Lung microvascular endothelial cell (primary cell): ENCODE data around the gene ABCB8. TPM values are rescaled to one million over a fixed set of nuclear protein-coding genes. Genes with fewer than 3 reads are reported as not detected.
"Not testable (repeated sequence)": the region's sequence is repeated elsewhere in the genome, so short reads cannot be mapped to it uniquely, and the experiment has no call there.

Experiments used
- DNase-seq, 2 donors: peaks; one replicate each; pipeline versions ENCODE4 v3.0.0 to v3.0.0-alpha.2; 2010; ENCODE audit warnings: low read depth in 2 of 2
- total RNA-seq: library from RNA; depleted of rRNA; stranded (reverse); fragments of >200 nt; gene quantifications from 2 replicates; pipeline ENCODE4 v1.2.1, GENCODE V29; 2014

The ABCB8 gene
- total RNA-seq, 1 donor from 2014 or later: 10.3 TPM

- no peak for DNase-seq
These were observed 30.4 kb upstream of the ABCB8 start for GRCh38 chr7:150997817-150998216.

- DNase-seq: no peak
These were observed 29.9 kb upstream of the ABCB8 start for GRCh38 chr7:150998341-150998740.

- no peak for DNase-seq
These were observed 29.2 kb upstream of the ABCB8 start for GRCh38 chr7:150999001-150999400.

GRCh38 chr7:150999497-151000230 is 28.6 kb upstream of the ABCB8 start:
- DNase-seq: no peak

GRCh38 chr7:151000897-151001495 is 27.3 kb upstream of the ABCB8 start:
- no peak for DNase-seq

- DNase-seq: no peak
These were observed 26.7 kb upstream of the ABCB8 start for GRCh38 chr7:151001546-151001945.

GRCh38 chr7:151003572-151003971 is 24.7 kb upstream of the ABCB8 start:
- peak; percentile 87 to 93 for DNase-seq

- DNase-seq: no peak
These were observed 22.7 kb upstream of the ABCB8 start for GRCh38 chr7:151005566-151005965.

- DNase-seq: no peak
These were observed 21.5 kb upstream of the ABCB8 start for GRCh38 chr7:151006590-151007300.

- DNase-seq: peak; percentile 42 to 44
These were observed 20.8 kb upstream of the ABCB8 start for GRCh38 chr7:151007469-151007898.

- DNase-seq: peak; percentile 84 to 89
These were observed 20.1 kb upstream of the ABCB8 start for GRCh38 chr7:151008143-151008510.

GRCh38 chr7:151008511-151009323 is 19.5 kb upstream of the ABCB8 start:
- peak; percentile 75 to 76 for DNase-seq

GRCh38 chr7:151009327-151010036 is 18.8 kb upstream of the ABCB8 start:
- DNase-seq: no peak

- DNase-seq: no peak
These were observed 18.3 kb upstream of the ABCB8 start for GRCh38 chr7:151010037-151010306.

- no peak for DNase-seq
These were observed 17.7 kb upstream of the ABCB8 start for GRCh38 chr7:151010307-151011096.

- DNase-seq: no peak
These were observed 17.2 kb upstream of the ABCB8 start for GRCh38 chr7:151011097-151011409.

- DNase-seq: not testable (repeated sequence)
These were observed 16.6 kb upstream of the ABCB8 start for GRCh38 chr7:151011616-151012015.

GRCh38 chr7:151012031-151012692 is 16.1 kb upstream of the ABCB8 start:
- peak in 1 of 2 donors; percentile 20 for DNase-seq

GRCh38 chr7:151012911-151013347 is 15.3 kb upstream of the ABCB8 start:
- DNase-seq: peak; percentile 18 to 60

- no peak for DNase-seq
These were observed 14.9 kb upstream of the ABCB8 start for GRCh38 chr7:151013356-151013732.
